Breast epithelium (tissue), 4 donors: ENCODE data around the gene NCAM2. TPM values are rescaled to one million over a fixed set of nuclear protein-coding genes. Genes with fewer than 3 reads are reported as not detected.

Experiments used
- DNase-seq, 2 donors: peaks; one replicate each; pipeline ENCODE4 v3.0.0-alpha.2; 2019; ENCODE audit warnings: low spot score in 2 of 2
- H3K27ac ChIP-seq, 2 donors: fragments of 200-600 bp; sonication (generic) in 1 of 2; one replicate each; pipeline ENCODE4 v1.5.1; 2016 to 2019; ENCODE audit warnings: mild to moderate bottlenecking in 1 of 2
- H3K27me3 ChIP-seq, 2 donors: fragments of 200-600 bp; sonication (generic) in 1 of 2; one replicate each; pipeline versions ENCODE4 v1.5.1 to v1.6.0; 2017 to 2019; ENCODE audit warnings: control low read depth in 1 of 2, mild to moderate bottlenecking in 1 of 2
- H3K36me3 ChIP-seq: fragments of 200-600 bp; one replicate; pipeline ENCODE4 v1.5.1; 2019
- H3K4me1 ChIP-seq, 2 donors: fragments of 200-600 bp; sonication (generic); one replicate each; pipeline ENCODE4 v1.5.1; 2016 to 2019; ENCODE audit warnings: control low read depth in 1 of 2
- H3K4me3 ChIP-seq, 3 donors: fragments of 200-600 bp; sonication (generic); 1 replicate in 2 of 3; 2 replicates in 1 of 3; pipeline ENCODE4 v1.5.1; 2016 to 2019; ENCODE audit warnings: mild to moderate bottlenecking in 3 of 3, moderate library complexity in 2 of 3
- H3K9me3 ChIP-seq, 2 donors: fragments of 200-600 bp; sonication (generic) in 1 of 2; one replicate each; pipeline ENCODE4 v1.5.1; 2016 to 2019; ENCODE audit warnings: control low read depth in 1 of 2
- CTCF ChIP-seq, 3 donors: fragments of 450-650 bp; IDR thresholded peaks; one replicate each; pipeline ENCODE4 v1.5.1; 2016 to 2017; ENCODE audit warnings: antibody characterized with exemption in 3 of 3, mild to moderate bottlenecking in 3 of 3, moderate library complexity in 3 of 3
- POLR2A ChIP-seq: fragments of 450-650 bp; IDR thresholded peaks from one replicate; pipeline ENCODE4 v1.6.1; 2016; ENCODE audit warnings: antibody characterized with exemption, mild to moderate bottlenecking, moderate library complexity
- POLR2AphosphoS5 ChIP-seq, 3 donors: sonication (generic); formaldehyde crosslinking; IDR thresholded peaks; one replicate each; pipeline ENCODE4 v1.6.1; 2017; ENCODE audit warnings: antibody characterized with exemption in 3 of 3
- intact Hi-C: fragments of 100-400 bp; cut with DNase I; formaldehyde crosslinking; loops from one replicate; pipeline ENCODE4 v1.15.1; 2023; ENCODE audit warnings: low total_unique reads
- total RNA-seq, 3 donors: library from RNA; depleted of rRNA; stranded (reverse); fragments of >200 nt; gene quantifications; one replicate each; pipeline ENCODE4 v1.1.0, GENCODE V29; 2016

Gene NCAM2
- total RNA-seq, 3 donors from 2014 or later: 2.6 to 6.3 (median 3.6) TPM

GRCh38 chr21:21195417-21195943, 197.3 kb downstream of the NCAM2 start:
- intact Hi-C loops: no loop called here
- Histone ChIP-seq H3K4me1 (no peaks in the 10 kb centered on the region), H3K4me3 (no peak overlapping the region), H3K9me3 (no peaks in the 10 kb centered on the region), H3K27me3 (no peaks in the 10 kb centered on the region), H3K36me3 (no peaks in the 10 kb centered on the region), H3K27ac (no peak overlapping the region)
- DNase-seq: no peak
- TF ChIP-seq POLR2A: no peak
- no peak for TF ChIP-seq CTCF (IDR thresholded peaks at IDR 0.05)
- no peak for TF ChIP-seq POLR2AphosphoS5 (IDR thresholded peaks at IDR 0.05)

DNA sequence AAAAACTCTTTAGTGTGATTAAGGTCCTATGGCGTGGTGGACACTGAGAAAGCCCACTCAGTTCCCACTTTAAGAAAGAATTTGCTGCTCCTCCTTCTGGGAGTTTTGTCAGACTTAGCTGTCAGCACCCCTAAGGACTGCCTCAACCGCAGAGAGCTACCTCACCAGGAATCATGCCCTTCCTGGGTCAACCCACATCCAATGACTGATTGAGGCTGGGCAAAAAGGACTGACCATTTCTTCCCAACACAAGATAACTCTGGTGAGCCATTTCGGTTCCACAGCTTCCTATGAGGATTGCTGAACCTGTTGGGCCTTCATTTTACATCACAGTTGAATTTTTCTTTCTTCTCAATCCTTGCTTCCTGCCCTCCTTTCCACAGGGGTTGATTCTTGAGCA, 197.9 kb downstream of the NCAM2 start:
- Histone ChIP-seq H3K9me3 (no peaks in the 10 kb centered on the region), H3K4me3 (no peak overlapping the region), H3K4me1 (no peaks in the 10 kb centered on the region), H3K27ac (no peak overlapping the region), H3K36me3 (no peaks in the 10 kb centered on the region), H3K27me3 (no peaks in the 10 kb centered on the region)
- DNase-seq: no peak
- intact Hi-C loops: no loop called here
- TF ChIP-seq CTCF (IDR thresholded peaks at IDR 0.05) (no peak), POLR2A (no peak), POLR2AphosphoS5 (IDR thresholded peaks at IDR 0.05) (no peak)

DNA sequence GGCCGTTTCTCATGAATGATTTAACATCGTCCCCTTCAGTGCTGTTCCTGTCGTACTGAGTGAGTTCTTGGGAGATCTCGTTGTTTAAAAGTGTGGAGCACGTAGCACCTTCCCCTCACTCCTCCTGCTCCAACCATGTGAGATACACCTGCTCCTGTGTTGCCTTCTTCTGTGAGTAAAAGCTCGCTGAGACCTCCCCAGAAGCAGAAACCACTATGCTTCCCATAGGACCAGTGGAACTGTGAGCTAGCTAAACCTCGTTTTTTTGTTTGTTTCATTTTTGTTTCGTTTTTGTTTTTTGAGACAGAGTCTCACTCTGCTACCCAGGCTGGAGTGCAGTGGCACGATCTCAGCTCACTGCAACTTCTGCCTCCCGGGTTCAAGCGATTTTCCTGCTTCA, 198.6 kb downstream of the NCAM2 start:
- TF ChIP-seq POLR2AphosphoS5 (IDR thresholded peaks at IDR 0.05): no peak
- no peak for TF ChIP-seq POLR2A
- no peak for TF ChIP-seq CTCF (IDR thresholded peaks at IDR 0.05)
- no peak for DNase-seq
- no peaks in the 10 kb centered on the region for H3K4me1 ChIP-seq
- no peak overlapping the region for H3K4me3 ChIP-seq
- no peaks in the 10 kb centered on the region for H3K36me3 ChIP-seq
- intact Hi-C loops: no loop called here
- no peaks in the 10 kb centered on the region for H3K9me3 ChIP-seq
- no peaks in the 10 kb centered on the region for H3K27me3 ChIP-seq
- no peak overlapping the region for H3K27ac ChIP-seq

- Histone ChIP-seq H3K27ac (peak overlapping the region; percentile 54 to 72), H3K4me3 (no peak overlapping the region), H3K27me3 (no peaks in the 10 kb centered on the region), H3K4me1 (no peaks in the 10 kb centered on the region), H3K9me3 (no peaks in the 10 kb centered on the region), H3K36me3 (peaks cover 4% of the 10 kb centered on the region)
- intact Hi-C loops: no loop called here
- TF ChIP-seq POLR2AphosphoS5 (IDR thresholded peaks at IDR 0.05) (no peak), CTCF (IDR thresholded peaks at IDR 0.05) (no peak), POLR2A (no peak)
- DNase-seq: no peak
Observed at GRCh38 chr21:21199342-21200102, 201.3 kb downstream of the NCAM2 start.

DNA sequence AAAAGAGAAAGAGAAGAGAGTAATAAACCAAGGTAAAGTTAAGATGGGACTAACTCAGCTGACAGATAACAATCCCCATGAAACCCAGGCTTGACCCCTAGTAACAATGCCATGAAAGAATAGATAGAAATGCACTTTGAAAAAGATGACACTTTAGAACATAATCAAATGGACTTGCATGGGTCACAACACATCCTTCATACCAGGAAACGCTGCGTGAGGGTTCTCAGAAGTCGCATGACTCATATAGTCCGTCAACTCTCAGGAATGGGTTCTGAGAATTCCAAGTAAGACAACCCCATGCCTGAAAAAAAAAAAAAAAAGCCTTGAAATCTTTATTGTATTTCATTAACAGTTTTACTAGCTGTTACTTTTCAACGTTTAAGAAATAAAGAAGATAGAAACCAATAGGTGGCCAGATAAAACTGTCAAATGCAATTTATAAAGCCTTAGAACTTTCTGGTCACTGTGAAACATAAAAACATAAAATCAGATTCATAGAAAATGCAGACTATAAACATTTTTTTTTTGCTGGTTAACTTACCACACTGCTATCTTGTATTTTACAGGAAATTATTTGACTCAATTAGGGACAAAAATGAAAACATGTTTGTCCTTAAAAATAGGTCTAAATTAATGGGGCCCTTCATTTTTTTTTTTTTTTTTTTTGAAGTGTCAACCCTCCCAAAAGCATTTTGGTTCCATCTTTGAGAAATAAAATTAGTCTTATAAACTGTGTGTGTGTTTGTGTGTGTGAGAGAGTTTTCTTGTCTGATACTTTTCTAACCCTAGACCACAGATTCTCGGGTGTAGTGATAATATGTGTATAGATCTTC, 202.1 kb downstream of the NCAM2 start:
- TF ChIP-seq POLR2AphosphoS5 (IDR thresholded peaks at IDR 0.05) (no peak), CTCF (IDR thresholded peaks at IDR 0.05) (no peak), POLR2A (no peak)
- Histone ChIP-seq H3K27ac (peak overlapping the region; percentile 54 to 72), H3K4me1 (no peaks in the 10 kb centered on the region), H3K9me3 (no peaks in the 10 kb centered on the region), H3K36me3 (peaks cover 4% of the 10 kb centered on the region), H3K27me3 (no peaks in the 10 kb centered on the region), H3K4me3 (peak overlapping the region; percentile 18 to 46 (median 20))
- peak in 1 of 2 donors; percentile 63 for DNase-seq
- intact Hi-C loops: no loop called here
